IMR-90 (cell line): ENCODE measurements around the gene UBE2V1. TPM values are rescaled to one million over a fixed set of nuclear protein-coding genes. Genes with fewer than 3 reads are reported as not detected.

Experiments used
- ATAC-seq: fragments of 200-7000 bp; cut with Tn5 transposase; 2 replicates; pipeline ENCODE4 v1.9.1; 2020; ENCODE audit warnings: low read depth, mild to moderate bottlenecking, moderate library complexity
- BruUV-seq: library from RNA; stranded (reverse); fragments of 400-500 nt; replicated peaks from 2 replicates; lab custom pipeline; 2021; lab: Mats Ljungman, UMichigan
- CTCF ChIA-PET: fragments of 300-600 bp; formaldehyde crosslinking; extraction: SDS; loops from one replicate; lab custom pipeline; 2021; ENCODE audit warnings: antibody characterized with exemption; lab: Yijun Ruan, JAX
- POLR2A ChIA-PET: fragments of 300-600 bp; sonication (Branson Sonifier 250); formaldehyde crosslinking; loops from one replicate; lab custom pipeline; 2022; ENCODE audit warnings: antibody characterized with exemption; ENCODE audit not compliant: unreplicated experiment; lab: Charles Lee
- DNase-seq: peaks from one replicate; pipeline ENCODE4 v3.0.0; 2013
- H2AFZ ChIP-seq: replicated peaks from 2 replicates; pipeline ENCODE3; 2013; ENCODE audit warnings: low read length, mild to moderate bottlenecking; ENCODE audit not compliant: poor library complexity
- H2AK5ac ChIP-seq: 2 replicates; pipeline ENCODE4 v1.6.1; 2013; ENCODE audit warnings: low read depth, low read length, inconsistent platforms
- H2AK9ac ChIP-seq: replicated peaks from 2 replicates; pipeline ENCODE3; 2013; ENCODE audit warnings: mild to moderate bottlenecking, low read depth, low read length, moderate library complexity; ENCODE audit not compliant: poor library complexity
- H2BK120ac ChIP-seq: 2 replicates; pipeline ENCODE4 v1.6.1; 2013; ENCODE audit warnings: low read depth, low read length, inconsistent platforms
- H2BK15ac ChIP-seq: 3 replicates; pipeline ENCODE4 v1.6.1; 2013; ENCODE audit warnings: low read depth, low read length, inconsistent platforms
- H2BK20ac ChIP-seq: 2 replicates; pipeline ENCODE4 v1.6.1; 2013; ENCODE audit warnings: low read depth, mild to moderate bottlenecking, inconsistent platforms, low read length, moderate library complexity
- H2BK5ac ChIP-seq: 2 replicates; pipeline ENCODE4 v1.6.1; 2013; ENCODE audit warnings: mild to moderate bottlenecking, low read depth, low read length, inconsistent platforms; ENCODE audit not compliant: poor library complexity, severe bottlenecking
- H3K14ac ChIP-seq: replicated peaks from 2 replicates; pipeline ENCODE4 v1.6.1; 2013; ENCODE audit warnings: low read depth, low read length, inconsistent platforms
- H3K18ac ChIP-seq: 2 replicates; pipeline ENCODE4 v1.6.1; 2013; ENCODE audit warnings: low read depth, low read length, control low read depth
- H3K23ac ChIP-seq: 2 replicates; pipeline ENCODE4 v1.6.1; 2013; ENCODE audit warnings: low read depth, low read length, inconsistent platforms
- H3K27ac ChIP-seq: 2 replicates; pipeline ENCODE4 v1.5.1; 2013; ENCODE audit warnings: mild to moderate bottlenecking, control low read depth, low read length; ENCODE audit not compliant: insufficient read depth
- H3K27me3 ChIP-seq: 2 replicates; pipeline ENCODE4 v1.6.1; 2013; ENCODE audit warnings: low read length; ENCODE audit not compliant: control insufficient read depth, insufficient read depth
- H3K36me3 ChIP-seq: 2 replicates; pipeline ENCODE4 v1.6.1; 2013; ENCODE audit warnings: low read length, mixed read lengths; ENCODE audit not compliant: control insufficient read depth, insufficient read depth
- H3K4ac ChIP-seq: 2 replicates; pipeline ENCODE4 v1.6.1; 2013; ENCODE audit warnings: low read depth, low read length, inconsistent platforms
- H3K4me1 ChIP-seq: 2 replicates; pipeline ENCODE4 v1.6.1; 2013; ENCODE audit warnings: low read length, mixed read lengths; ENCODE audit not compliant: control insufficient read depth, insufficient read depth
- H3K4me2 ChIP-seq: 2 replicates; pipeline ENCODE4 v1.6.1; 2013; ENCODE audit warnings: low read depth, mild to moderate bottlenecking, control low read depth, low read length, moderate library complexity
- H3K4me3 ChIP-seq: 2 replicates; pipeline ENCODE4 v1.5.1; 2013; ENCODE audit warnings: low read depth, mild to moderate bottlenecking, control low read depth, low read length, moderate library complexity; ENCODE audit not compliant: insufficient read depth
- H3K56ac ChIP-seq: 2 replicates; pipeline ENCODE4 v1.6.1; 2013; ENCODE audit warnings: low read length, inconsistent platforms; ENCODE audit not compliant: insufficient read depth; ENCODE audit errors: extremely low read depth
- H3K79me1 ChIP-seq, 2 experiments: 2 replicates each; pipeline ENCODE4 v1.6.1; 2013; ENCODE audit warnings: low read length in 2 of 2, inconsistent platforms in 1 of 2, low read depth in 1 of 2
- H3K9ac ChIP-seq: 2 replicates; pipeline ENCODE4 v1.6.1; 2013; ENCODE audit warnings: low read depth, low read length, control low read depth
- H3K9me1 ChIP-seq: 2 replicates; pipeline ENCODE4 v1.6.1; 2013; ENCODE audit warnings: low read length, inconsistent platforms; ENCODE audit not compliant: insufficient read depth
- H3K9me3 ChIP-seq: 2 replicates; pipeline ENCODE4 v1.6.1; 2013; ENCODE audit warnings: low read length; ENCODE audit not compliant: control insufficient read depth, insufficient read depth
- H4K20me1 ChIP-seq: 2 replicates; pipeline ENCODE4 v1.6.1; 2013; ENCODE audit warnings: low read length, inconsistent platforms; ENCODE audit not compliant: insufficient read depth
- H4K5ac ChIP-seq: 2 replicates; pipeline ENCODE4 v1.6.1; 2013; ENCODE audit warnings: mild to moderate bottlenecking, low read depth, low read length, control low read depth
- H4K8ac ChIP-seq, 2 experiments: 2 replicates each; pipeline ENCODE4 v1.6.1; 2013; ENCODE audit warnings: low read depth in 2 of 2, low read length in 2 of 2, control low read depth in 1 of 2, inconsistent platforms in 1 of 2
- H4K91ac ChIP-seq: 2 replicates; pipeline ENCODE4 v1.6.1; 2013; ENCODE audit warnings: low read depth, low read length, inconsistent platforms; ENCODE audit not compliant: insufficient read depth
- BHLHE40 ChIP-seq: fragments of 150-350 bp; IDR thresholded peaks from 2 replicates; pipeline ENCODE4 v1.6.1; 2016; ENCODE audit warnings: mild to moderate bottlenecking, low read depth, low read length
- CEBPB ChIP-seq: IDR thresholded peaks from 2 replicates; pipeline ENCODE4 v1.6.1; 2012; ENCODE audit warnings: low read depth, low read length, improper control_type of control experiment
- ELK1 ChIP-seq: fragments of 150-350 bp; IDR thresholded peaks from 2 replicates; pipeline ENCODE4 v1.6.1; 2016; ENCODE audit warnings: low read depth, mild to moderate bottlenecking, low read length, moderate library complexity, borderline replicate concordance
- POLR2A ChIP-seq: IDR thresholded peaks from 2 replicates; pipeline ENCODE4 v1.6.1; 2012; ENCODE audit warnings: mild to moderate bottlenecking, low read depth, low read length
- WGBS, 2 experiments: methylation state at CpG; one replicate each; pipeline versions ENCODE4 v1.1.5 to v1.1.7; 2013; ENCODE audit warnings: missing lambda C conversion rate in 2 of 2; ENCODE audit not compliant: insufficient read length in 1 of 2; ENCODE audit errors: extremely low coverage in 2 of 2; 5-methylcytosine and 5-hydroxymethylcytosine counted together
- dilution Hi-C: fragments of 300-500 bp; cut with HindIII; formaldehyde crosslinking; loops from one replicate; pipeline ENCODE4 v1.14.3; 2018; ENCODE audit warnings: low sequenced_read_pairs; ENCODE audit not compliant: unreplicated experiment
- in situ Hi-C: fragments of 300-500 bp; cut with MboI; formaldehyde crosslinking; loops from 3 replicates; pipeline ENCODE4 v1.14.3; 2019; ENCODE audit warnings: low sequenced_read_pairs, inconsistent platforms, mixed read lengths
- intact Hi-C: fragments of 100-400 bp; cut with micrococcal nuclease; formaldehyde crosslinking; loops from 2 replicates; pipeline ENCODE4 v1.10.0; 2022
- polyA plus RNA-seq, 3 experiments: library from polyadenylated mRNA; depleted of rRNA; stranded (reverse); fragments of >200 nt; gene quantifications; 2 replicates each; pipeline ENCODE4 v1.2.3, GENCODE V29; 2012; ENCODE audit warnings: low replicate concordance in 1 of 3
- total RNA-seq: library from RNA; depleted of rRNA; stranded (reverse); fragments of >200 nt; gene quantifications from 2 replicates; pipeline ENCODE4 v1.2.3, GENCODE V29; 2012

Gene UBE2V1
- total and polyA plus RNA-seq, 2 of the 4 experiments (the other 2 are of a cell fraction) = 20.1 to 138 TPM

DNA sequence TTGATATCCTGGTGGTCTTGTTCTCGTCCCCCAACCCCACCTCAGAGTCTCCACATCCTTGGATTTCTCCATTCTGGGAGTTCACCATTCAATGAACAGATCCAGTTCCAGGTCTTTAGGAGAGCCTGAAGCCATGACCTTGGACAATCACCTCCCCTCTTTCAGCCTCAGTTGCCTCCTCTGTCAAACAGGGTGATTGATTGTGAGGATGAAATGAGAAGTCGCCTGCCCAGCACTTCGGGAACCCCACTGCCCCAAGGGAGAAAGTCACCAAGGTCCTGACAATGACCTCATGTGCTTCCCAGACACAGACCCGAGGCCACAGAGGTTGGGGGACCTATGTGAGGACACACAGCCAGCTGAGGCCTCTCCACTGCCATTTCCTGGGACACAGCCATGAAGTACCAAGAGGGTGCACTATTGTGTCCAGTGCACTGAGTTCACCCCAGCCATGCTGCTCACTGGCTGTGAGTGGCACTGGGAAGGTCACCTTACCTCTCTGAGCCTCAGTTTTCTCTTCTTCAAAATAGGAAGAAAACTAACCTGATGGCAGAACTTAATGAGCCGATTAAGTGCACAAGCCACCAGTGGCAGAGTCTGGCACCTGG lies 68.5 kb downstream of the UBE2V1 start:
- Histone ChIP-seq H2BK5ac (no peak overlapping the region), H3K4me2 (no peak overlapping the region), H3K36me3 (no peaks in the 10 kb centered on the region), H3K4me1 (peaks cover 15% of the 10 kb centered on the region), H2AK5ac (peak overlapping the region; percentile 72), H4K5ac (peak overlapping the region; percentile 18; the same call in 1 of the 2 replicates), H3K9me1 (0 out of 2 replicates have a peak, but pooled peaks cover 6% of the 10 kb centered on the region), H2BK120ac (peak overlapping the region; percentile 77; the same call in 1 of the 2 replicates), H3K4me3 (no peak overlapping the region), H3K56ac (no peak overlapping the region), H2AFZ (peak overlapping the region; percentile 44), H3K23ac (no peak overlapping the region), H3K4ac (peak overlapping the region; percentile 76), H3K18ac (0 out of 2 replicates have a peak overlapping the region, but pooled peaks have one; percentile 32), H3K27me3 (no peaks in the 10 kb centered on the region), H4K91ac (peak overlapping the region; percentile 80), H4K8ac (peak overlapping the region; percentile 25 to 65; a peak in 3 of 4 replicates), H3K27ac (no peak overlapping the region), H4K20me1 (no peaks in the 10 kb centered on the region), H3K9ac (no peak overlapping the region), H2AK9ac (peak overlapping the region; percentile 77), H3K9me3 (no peaks in the 10 kb centered on the region), H2BK20ac (peak overlapping the region; percentile 39), H3K79me1 (no peaks in the 10 kb centered on the region), H2BK15ac (peak overlapping the region; percentile 73; the same call in 2 of the 3 replicates), H3K14ac (peak overlapping the region; percentile 63)
- POLR2A ChIA-PET = no interaction called here
- in situ Hi-C loops = no loop called here
- no peak for TF ChIP-seq CEBPB
- TF ChIP-seq ELK1 = no peak
- TF ChIP-seq POLR2A = no peak
- TF ChIP-seq BHLHE40 = no peak
- CTCF ChIA-PET = no interaction called here
- DNase-seq (no peak), ATAC-seq (no peak)
- no TSS peak for BruUV-seq
- dilution Hi-C loops = no loop called here
- 100% methylated on average over 1 of the region's 5 CpGs; no CpG with 5 or more reads in 1 of the 2 experiments for WGBS, 2 experiments
- intact Hi-C loops = no loop called here
